Measurements from ENCODE around the gene TBC1D2. TPM values are rescaled to one million over a fixed set of nuclear protein-coding genes. Genes with fewer than 3 reads are reported as not detected.

Gene TBC1D2
- total RNA-seq, 4 donors from 2014 or later: 37.7 to 109 (median 55.8) TPM

DNA sequence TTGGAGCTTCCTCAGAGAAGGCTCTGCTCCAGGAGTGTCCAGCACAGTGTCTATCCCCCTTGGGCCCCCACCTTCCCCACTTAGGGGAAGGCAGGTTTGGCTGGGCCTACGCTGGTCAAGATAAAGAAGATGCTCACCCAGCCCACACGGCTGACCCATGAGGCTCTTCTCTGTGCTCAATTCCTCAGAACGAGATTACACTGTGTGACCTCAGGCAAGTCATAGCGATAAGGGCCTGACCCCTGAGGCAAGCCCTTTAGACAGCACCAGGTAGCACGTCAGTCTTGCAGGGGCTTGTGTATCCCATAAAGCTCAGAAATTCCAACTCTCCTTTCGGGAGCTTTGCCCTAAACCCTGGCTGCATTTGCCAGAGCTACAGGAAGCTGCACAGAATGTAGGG is 95.7 kb downstream of the TBC1D2 start:
- 90% methylated on average over 6 of the region's 6 CpGs; no CpG with 5 or more reads in 1 of the 2 donors for WGBS, 2 donors (ENCODE audit: low coverage in 1 of 2)
- peaks cover 0 to 19% (median 1%) of the 10 kb centered on the region in 4 donors for H3K4me1 ChIP-seq
- no peak for DNase-seq
- in situ Hi-C loops (cut with MboI; ENCODE audit: low pct_ligation_motif_present in 1 of 4, low pct_unique_long_range_greater_than_20kb in 1 of 4, low sequenced_read_pairs in 3 of 4) (no loop called here), intact Hi-C loops (cut with DNase I; ENCODE audit: low total_unique reads) (no loop called here)
- H3K4me3 ChIP-seq: no peak overlapping the region
- H3K27ac ChIP-seq: no peak overlapping the region
- H3K27me3 ChIP-seq: no peaks in the 10 kb centered on the region
- H3K36me3 ChIP-seq: peaks cover 0 to 5% (median 0%) of the 10 kb centered on the region in 4 donors
- no peaks in the 10 kb centered on the region for H3K9me3 ChIP-seq
- no peak for TF ChIP-seq EP300 (IDR thresholded peaks at IDR 0.05; ENCODE audit: low read depth)
- no peak for TF ChIP-seq POLR2A (IDR thresholded peaks at IDR 0.05)
- TF ChIP-seq, protein P1, sequence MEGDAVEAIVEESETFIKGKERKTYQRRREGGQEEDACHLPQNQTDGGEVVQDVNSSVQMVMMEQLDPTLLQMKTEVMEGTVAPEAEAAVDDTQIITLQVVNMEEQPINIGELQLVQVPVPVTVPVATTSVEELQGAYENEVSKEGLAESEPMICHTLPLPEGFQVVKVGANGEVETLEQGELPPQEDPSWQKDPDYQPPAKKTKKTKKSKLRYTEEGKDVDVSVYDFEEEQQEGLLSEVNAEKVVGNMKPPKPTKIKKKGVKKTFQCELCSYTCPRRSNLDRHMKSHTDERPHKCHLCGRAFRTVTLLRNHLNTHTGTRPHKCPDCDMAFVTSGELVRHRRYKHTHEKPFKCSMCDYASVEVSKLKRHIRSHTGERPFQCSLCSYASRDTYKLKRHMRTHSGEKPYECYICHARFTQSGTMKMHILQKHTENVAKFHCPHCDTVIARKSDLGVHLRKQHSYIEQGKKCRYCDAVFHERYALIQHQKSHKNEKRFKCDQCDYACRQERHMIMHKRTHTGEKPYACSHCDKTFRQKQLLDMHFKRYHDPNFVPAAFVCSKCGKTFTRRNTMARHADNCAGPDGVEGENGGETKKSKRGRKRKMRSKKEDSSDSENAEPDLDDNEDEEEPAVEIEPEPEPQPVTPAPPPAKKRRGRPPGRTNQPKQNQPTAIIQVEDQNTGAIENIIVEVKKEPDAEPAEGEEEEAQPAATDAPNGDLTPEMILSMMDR (IDR thresholded peaks at IDR 0.05): no peak
- TF ChIP-seq POLR2AphosphoS5 (IDR thresholded peaks at IDR 0.05): no peak

DNA sequence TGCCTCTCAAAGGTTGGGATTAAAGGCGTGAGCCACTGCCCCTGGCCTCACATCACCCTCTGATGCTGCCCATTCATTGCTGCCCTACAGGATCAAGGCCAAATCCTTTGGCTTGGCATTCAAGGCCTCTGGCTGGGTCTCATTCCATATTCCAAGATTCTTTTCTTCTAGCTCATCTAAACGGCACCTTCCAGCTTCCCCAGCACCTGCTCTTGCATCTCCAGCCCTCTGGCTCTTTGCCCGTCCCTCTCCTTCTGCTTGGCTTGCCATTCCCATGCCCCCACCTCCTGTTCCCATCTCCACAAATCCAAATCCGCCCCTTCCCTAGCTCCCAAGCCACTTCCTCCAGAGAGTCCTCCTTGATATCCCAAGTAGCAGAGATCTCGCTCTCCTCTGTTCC is 96.1 kb downstream of the TBC1D2 start:
- in situ Hi-C loops (cut with MboI; ENCODE audit: low pct_ligation_motif_present in 1 of 4, low pct_unique_long_range_greater_than_20kb in 1 of 4, low sequenced_read_pairs in 3 of 4): no loop called here
- H3K36me3 ChIP-seq: peaks cover 0 to 5% (median 0%) of the 10 kb centered on the region in 4 donors
- H3K9me3 ChIP-seq: no peaks in the 10 kb centered on the region
- H3K27ac ChIP-seq: no peak overlapping the region
- intact Hi-C loops (cut with DNase I; ENCODE audit: low total_unique reads): no loop called here
- no peak overlapping the region for H3K4me3 ChIP-seq
- TF ChIP-seq, protein P1 (IDR thresholded peaks at IDR 0.05): no peak
- TF ChIP-seq POLR2AphosphoS5 (IDR thresholded peaks at IDR 0.05) (no peak), POLR2A (IDR thresholded peaks at IDR 0.05) (no peak), EP300 (IDR thresholded peaks at IDR 0.05; ENCODE audit: low read depth) (no peak)
- WGBS, 2 donors (ENCODE audit: low coverage in 1 of 2): 91 to 96% methylated on average over 5 of the region's 5 CpGs
- H3K27me3 ChIP-seq: no peaks in the 10 kb centered on the region
- no peak for DNase-seq
- peaks cover 0 to 17% (median 1%) of the 10 kb centered on the region in 4 donors for H3K4me1 ChIP-seq

DNA sequence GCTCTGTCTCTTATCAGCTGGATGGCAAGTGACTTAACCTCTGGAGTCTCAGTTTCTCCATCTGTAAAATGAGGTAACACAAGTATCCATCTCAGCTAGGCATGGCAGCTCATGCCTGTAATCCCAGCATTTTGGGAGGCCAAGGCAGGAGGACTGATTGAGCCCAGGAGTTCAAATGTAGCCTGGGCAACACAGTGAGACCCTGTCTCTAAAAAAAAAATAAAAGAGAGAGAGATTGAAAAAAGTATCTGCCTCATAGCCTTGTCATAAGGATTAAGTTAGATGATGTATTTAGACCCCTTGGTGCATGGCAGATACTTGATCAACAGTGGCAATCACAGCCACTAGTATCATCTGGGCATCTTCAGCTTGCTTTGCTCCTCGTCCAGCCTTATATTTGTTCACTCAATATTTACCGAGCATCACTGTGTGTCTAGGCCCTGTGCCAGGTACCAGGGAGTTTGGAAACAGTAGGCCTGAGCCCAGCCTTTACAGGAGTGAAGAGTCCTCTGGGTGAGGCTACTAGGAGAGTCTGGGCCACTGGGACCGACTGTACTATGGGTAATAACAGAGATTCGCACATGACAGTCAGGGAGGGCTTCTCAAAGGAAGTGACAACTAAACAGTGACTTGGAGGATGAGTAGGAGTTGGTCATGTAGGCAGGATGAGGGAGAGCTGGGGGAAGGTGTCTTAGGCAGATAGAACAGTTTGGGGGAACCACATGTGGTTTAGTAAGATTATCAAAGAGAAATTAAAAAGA is 97.2 kb downstream of the TBC1D2 start:
- Histone ChIP-seq H3K27ac (no peak overlapping the region), H3K4me1 (peaks cover 0 to 7% (median 1%) of the 10 kb centered on the region in 4 donors), H3K27me3 (no peaks in the 10 kb centered on the region), H3K9me3 (no peaks in the 10 kb centered on the region), H3K4me3 (no peak overlapping the region), H3K36me3 (peaks cover 0 to 5% (median 0%) of the 10 kb centered on the region in 4 donors)
- intact Hi-C loops (cut with DNase I; ENCODE audit: low total_unique reads) (no loop called here), in situ Hi-C loops (cut with MboI; ENCODE audit: low pct_ligation_motif_present in 1 of 4, low pct_unique_long_range_greater_than_20kb in 1 of 4, low sequenced_read_pairs in 3 of 4) (no loop called here)
- TF ChIP-seq, protein P1 (IDR thresholded peaks at IDR 0.05): no peak
- TF ChIP-seq EP300 (IDR thresholded peaks at IDR 0.05; ENCODE audit: low read depth): no peak
- no peak for TF ChIP-seq POLR2AphosphoS5 (IDR thresholded peaks at IDR 0.05)
- TF ChIP-seq POLR2A (IDR thresholded peaks at IDR 0.05): no peak
- WGBS, 2 donors (ENCODE audit: low coverage in 1 of 2): 42% methylated on average over 3 to 4 of the region's 4 CpGs
- DNase-seq: peak; percentile 71

DNA sequence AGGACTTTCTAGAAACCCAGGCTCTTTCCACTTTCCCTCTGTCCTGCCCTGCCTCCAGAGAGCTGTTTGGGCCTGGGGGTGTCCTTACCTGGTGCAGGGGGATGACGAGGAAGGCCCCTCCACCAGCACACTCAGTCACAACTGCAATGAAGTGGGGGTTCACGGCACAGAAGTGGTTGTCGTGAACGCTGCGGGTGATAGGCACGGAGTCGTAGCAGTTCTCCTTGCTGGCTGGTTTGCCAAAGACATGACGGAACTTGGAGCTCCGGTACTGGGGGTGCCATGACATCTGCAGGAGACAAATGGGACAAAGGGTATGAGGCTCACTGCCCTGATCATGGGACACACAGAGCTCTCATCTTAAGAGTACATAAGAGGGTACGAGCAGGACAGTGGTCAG is 98.1 kb downstream of the TBC1D2 start:
- WGBS, 2 donors (ENCODE audit: low coverage in 1 of 2): 90 to 97% methylated on average over 2 to 10 of the region's 10 CpGs
- in situ Hi-C loops (cut with MboI; ENCODE audit: low pct_ligation_motif_present in 1 of 4, low pct_unique_long_range_greater_than_20kb in 1 of 4, low sequenced_read_pairs in 3 of 4): no loop called here
- no peak for DNase-seq

More for the DNA sequence above, 98.1 kb downstream of the TBC1D2 start:
- Histone ChIP-seq H3K9me3 (no peaks in the 10 kb centered on the region), H3K4me3 (no peak overlapping the region), H3K27me3 (no peaks in the 10 kb centered on the region), H3K36me3 (peaks cover 0 to 5% (median 0%) of the 10 kb centered on the region in 4 donors), H3K4me1 (peaks cover 0 to 6% (median 1%) of the 10 kb centered on the region in 4 donors), H3K27ac (no peak overlapping the region)
- TF ChIP-seq, protein P1 (IDR thresholded peaks at IDR 0.05): no peak
- TF ChIP-seq POLR2A (IDR thresholded peaks at IDR 0.05) (no peak), EP300 (IDR thresholded peaks at IDR 0.05; ENCODE audit: low read depth) (no peak), POLR2AphosphoS5 (IDR thresholded peaks at IDR 0.05) (no peak)
- intact Hi-C loops (cut with DNase I; ENCODE audit: low total_unique reads): no loop called here

All from transverse colon (tissue), 4 donors.